GM18861 (cell line): Measurements from ENCODE around the gene FMO5.
"Not testable (repeated sequence)": the region's sequence is repeated elsewhere in the genome, so short reads cannot be mapped to it uniquely, and the experiment has no call there.

Source experiments
- ATAC-seq: cut with Tn5 transposase; IDR thresholded peaks from one replicate; pipeline ENCODE4 v1.9.1; 2021; ENCODE audit not compliant: unreplicated experiment

Gene FMO5

GRCh38 chr1:147157116-147157515, 68.0 kb downstream of the FMO5 start:
- not testable (repeated sequence) for ATAC-seq

DNA sequence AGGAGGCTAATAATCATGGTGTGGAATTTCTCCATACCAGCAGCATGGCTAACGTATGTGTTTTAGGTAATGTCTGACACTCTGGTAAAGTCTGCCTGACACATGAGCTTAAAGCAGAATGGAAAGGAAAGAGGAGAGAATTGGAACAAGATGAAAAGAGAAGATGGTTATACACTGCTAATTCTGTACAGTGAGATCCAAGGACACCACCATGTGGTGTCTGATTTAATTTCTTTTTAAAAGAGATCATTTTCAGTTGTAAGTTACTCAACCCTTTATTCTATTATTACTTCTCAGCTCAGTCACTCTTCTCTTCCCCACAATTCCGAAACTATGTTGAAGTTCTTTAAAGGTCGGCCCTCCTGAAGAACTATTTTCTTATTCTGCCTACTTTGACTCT, 68.5 kb downstream of the FMO5 start:
- ATAC-seq, result no peak

- no peak for ATAC-seq
Measured at GRCh38 chr1:147152772-147153171, 72.4 kb downstream of the FMO5 start.

DNA sequence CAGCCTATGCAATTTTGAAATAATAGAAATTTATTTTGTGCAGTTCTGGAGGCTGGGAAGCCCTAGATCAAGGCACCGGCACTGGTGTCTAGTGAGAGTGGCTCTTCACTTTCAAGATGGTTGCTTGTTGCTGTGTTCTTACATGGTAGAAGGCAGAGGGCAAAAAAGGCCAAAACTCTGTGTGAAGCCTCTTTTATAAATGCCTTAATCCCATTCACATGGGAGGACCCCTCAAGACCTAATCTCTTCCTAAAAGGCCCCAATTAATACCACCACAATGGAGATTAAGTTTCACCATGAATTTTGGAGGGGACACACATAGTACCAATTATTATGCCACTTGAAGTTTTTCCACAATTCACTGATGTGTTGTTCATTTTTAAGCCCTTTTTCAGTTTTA, 73.9 kb downstream of the FMO5 start:
- ATAC-seq, result no peak

DNA sequence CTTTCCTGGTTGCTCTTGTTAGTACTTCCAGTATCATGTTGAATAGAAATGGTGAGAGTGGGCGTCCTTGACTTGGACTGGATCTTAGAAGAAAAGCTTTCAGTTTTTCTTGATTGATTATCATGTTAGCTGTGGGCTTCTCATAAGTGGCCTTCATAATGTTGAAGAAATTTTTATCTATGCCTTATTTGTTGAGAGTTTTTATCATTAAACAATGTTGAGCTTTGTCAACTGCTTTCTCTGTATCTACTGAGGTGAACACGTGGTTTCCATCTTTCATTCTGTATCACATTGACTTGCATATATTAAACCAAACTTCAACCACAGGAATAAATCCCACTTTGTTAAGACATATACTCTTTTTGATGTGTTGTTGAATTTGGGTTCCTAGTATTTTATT, 82.3 kb downstream of the FMO5 start:
- ATAC-seq, result no peak
